Activated B cell treated with CpG ODN at 0.5 μM for 24 hours (primary cell): ENCODE results near the gene SIGLEC12. TPM values are rescaled to one million over a fixed set of nuclear protein-coding genes. Genes with fewer than 3 reads are reported as not detected.

Source experiments
- ATAC-seq: fragments of 200-7000 bp; cut with Tn5 transposase; one replicate; pipeline ENCODE4 v1.10.0; 2021; ENCODE audit warnings: low read depth, mild to moderate bottlenecking, moderate library complexity
- CTCF ChIA-PET: fragments of 350-600 bp; sonication (Branson Sonifier 250); formaldehyde crosslinking; loops from one replicate; lab custom pipeline; 2021; ENCODE audit warnings: antibody characterized with exemption; lab: Charles Lee
- POLR2A ChIA-PET: fragments of 350-600 bp; sonication (Branson Sonifier 250); formaldehyde crosslinking; loops from one replicate; lab custom pipeline; 2021; ENCODE audit warnings: antibody characterized with exemption; lab: Charles Lee
- DNase-seq: peaks from one replicate; pipeline ENCODE4 v3.0.0; 2022
- H3K27ac Mint-ChIP-seq: one replicate; pipeline ENCODE4 v1.8.0; 2020; ENCODE audit warnings: mixed read lengths
- H3K27me3 Mint-ChIP-seq: one replicate; pipeline ENCODE4 v1.8.0; 2021; ENCODE audit warnings: mixed read lengths
- H3K36me3 Mint-ChIP-seq: one replicate; pipeline ENCODE4 v1.8.0; 2021; ENCODE audit warnings: low read depth, mixed read lengths
- H3K4me1 Mint-ChIP-seq: one replicate; pipeline ENCODE4 v1.8.0; 2021; ENCODE audit warnings: mixed read lengths
- H3K4me3 Mint-ChIP-seq: one replicate; pipeline ENCODE4 v1.8.0; 2020; ENCODE audit warnings: mild to moderate bottlenecking, mixed read lengths
- H3K9me3 Mint-ChIP-seq: one replicate; pipeline ENCODE4 v1.8.0; 2020; ENCODE audit warnings: mixed read lengths
- CTCF ChIP-seq: fragments of 200-600 bp; IDR thresholded peaks from one replicate; pipeline ENCODE4 v1.8.0; 2022; ENCODE audit warnings: antibody characterized with exemption, mild to moderate bottlenecking
- intact Hi-C: fragments of 100-400 bp; cut with micrococcal nuclease; formaldehyde crosslinking; loops from one replicate; pipeline ENCODE4 v1.15.1; 2024
- total RNA-seq: library from RNA; stranded (reverse); gene quantifications from 2 replicates; pipeline ENCODE4 v1.2.3, GENCODE V29; 2022

SIGLEC12 gene
- total RNA-seq, 1 donor from 2014 or later = not detected

GRCh38 chr19:51548213-51548651 is 46.6 kb upstream of the SIGLEC12 start:
- intact Hi-C loops = no loop called here
- no peaks in the 10 kb centered on the region for H3K9me3 Mint-ChIP-seq
- no peak for TF ChIP-seq CTCF
- H3K4me1 Mint-ChIP-seq = peaks cover 94% of the 10 kb centered on the region
- CTCF ChIA-PET = interaction anchor here (1.2 to 2.9 kb wide), 3 partner anchors 33 to 106 kb away, joined by 3 to 19 read pairs (median 7); no protein-coding TSS in a partner anchor
- peak overlapping the region; percentile 57 for H3K4me3 Mint-ChIP-seq
- H3K27me3 Mint-ChIP-seq = no peaks in the 10 kb centered on the region
- no peak for ATAC-seq
- peak overlapping the region; percentile 82 for H3K27ac Mint-ChIP-seq
- no peaks in the 10 kb centered on the region for H3K36me3 Mint-ChIP-seq
- POLR2A ChIA-PET = interaction anchor here (1.0 to 2.0 kb wide), 4 partner anchors 17 to 154 kb away, joined by 3 to 6 read pairs (median 4); partner anchors contain the start of genes SIGLEC10 and SIGLEC6
- no peak for DNase-seq

DNA sequence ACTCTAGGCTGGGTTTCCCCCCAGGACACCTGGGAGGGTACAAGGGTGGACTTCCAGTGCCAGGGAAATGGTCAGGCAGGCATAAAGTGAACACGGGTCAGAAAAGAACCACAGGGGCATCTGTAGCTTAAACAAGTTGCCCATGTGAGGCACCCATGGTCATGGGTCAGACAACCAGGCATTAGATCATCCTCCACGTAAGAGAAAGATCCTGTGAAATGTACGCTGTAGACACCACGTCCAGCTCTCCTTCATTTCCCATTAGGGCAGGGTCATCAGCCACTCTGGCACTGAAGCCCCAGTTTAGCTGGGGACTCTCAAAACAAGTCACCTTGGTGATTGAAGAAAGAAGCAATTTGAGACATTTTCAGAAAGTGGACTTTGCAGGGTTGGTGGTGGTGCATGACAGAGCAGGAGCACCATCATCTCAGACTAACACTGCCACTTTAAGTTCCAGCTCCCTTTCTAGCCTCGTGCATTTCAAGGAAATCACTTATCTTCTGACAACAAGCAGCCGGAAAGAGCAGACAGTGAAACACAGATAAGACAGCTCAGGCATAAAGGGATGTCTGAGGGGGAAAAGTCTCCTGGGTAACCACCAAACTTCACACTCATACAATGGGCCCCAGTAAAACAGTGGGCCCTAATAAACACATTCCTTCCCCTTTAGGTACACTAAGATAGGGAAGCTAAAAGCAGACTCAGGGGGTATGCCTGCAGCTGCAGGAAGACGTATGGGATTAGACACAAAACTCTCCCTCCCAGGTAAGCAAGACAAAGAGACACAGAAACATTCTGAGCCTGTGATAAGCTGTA is 46.0 kb upstream of the SIGLEC12 start:
- no peaks in the 10 kb centered on the region for H3K36me3 Mint-ChIP-seq
- ChIA-PET CTCF (interaction anchor here (1.4 to 2.9 kb wide), 3 partner anchors 32 to 109 kb away, joined by 3 to 19 read pairs (median 7); no protein-coding TSS in a partner anchor), POLR2A (interaction anchor here (0.8 to 2.0 kb wide), 5 partner anchors 12 to 154 kb away, joined by 3 to 6 read pairs (median 3); partner anchors contain the start of genes SIGLEC10 and SIGLEC6)
- H3K9me3 Mint-ChIP-seq = no peaks in the 10 kb centered on the region
- peak overlapping the region; percentile 57 for H3K4me3 Mint-ChIP-seq
- intact Hi-C loops = no loop called here
- TF ChIP-seq CTCF = no peak
- H3K27ac Mint-ChIP-seq = peak overlapping the region; percentile 82
- DNase-seq (no peak), ATAC-seq (no peak)
- no peaks in the 10 kb centered on the region for H3K27me3 Mint-ChIP-seq
- peaks cover 93% of the 10 kb centered on the region for H3K4me1 Mint-ChIP-seq

DNA sequence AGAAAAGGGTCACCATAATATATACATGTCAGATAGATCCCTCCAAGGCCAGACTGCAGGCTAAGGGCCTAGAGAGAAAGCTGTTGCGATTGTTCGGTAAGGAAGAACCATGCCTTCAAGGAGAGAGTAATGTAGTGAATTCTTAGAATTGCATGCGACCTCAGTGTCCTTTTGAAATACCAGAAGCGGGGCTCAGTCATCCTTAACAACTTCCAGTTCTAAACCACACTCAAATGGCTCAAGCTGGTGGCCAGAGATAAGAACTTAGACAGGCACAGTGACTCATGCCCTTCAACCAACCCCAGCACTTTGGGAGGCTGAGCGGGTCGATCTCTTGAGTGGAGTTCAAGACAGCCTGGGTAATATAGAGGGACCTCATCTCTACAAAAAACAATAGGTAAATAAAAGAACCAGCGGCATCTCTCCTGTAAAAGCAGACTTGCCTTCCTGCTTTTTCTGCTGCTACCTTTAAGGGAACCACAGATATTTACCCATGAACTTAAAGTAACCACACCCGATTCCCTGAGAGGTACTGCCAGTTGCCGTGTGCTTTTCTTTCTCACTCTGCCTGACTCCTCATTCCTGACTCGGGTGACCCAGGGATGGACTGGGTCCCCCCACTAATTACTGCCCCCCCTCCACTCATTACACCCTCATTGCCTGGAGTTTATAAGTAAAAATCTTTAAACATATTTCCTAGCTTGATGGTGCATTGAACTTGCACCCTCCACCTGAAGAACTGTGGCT is 45.2 kb upstream of the SIGLEC12 start:
- Mint-ChIP-seq H3K4me3 (peak overlapping the region; percentile 42), H3K36me3 (no peaks in the 10 kb centered on the region), H3K9me3 (no peaks in the 10 kb centered on the region), H3K27me3 (no peaks in the 10 kb centered on the region), H3K27ac (peak overlapping the region; percentile 82), H3K4me1 (peaks cover 92% of the 10 kb centered on the region)
- ATAC-seq = no peak
- intact Hi-C loops = no loop called here
- DNase-seq = no peak
- no peak for TF ChIP-seq CTCF
- CTCF ChIA-PET = interaction anchor here (1.4 to 2.9 kb wide), 3 partner anchors 32 to 110 kb away, joined by 3 to 19 read pairs (median 7); no protein-coding TSS in a partner anchor
- POLR2A ChIA-PET = interaction anchor here (0.8 to 1.1 kb wide), 2 partner anchors 11 to 153 kb away, joined by 3 read pairs; no protein-coding TSS in a partner anchor

DNA sequence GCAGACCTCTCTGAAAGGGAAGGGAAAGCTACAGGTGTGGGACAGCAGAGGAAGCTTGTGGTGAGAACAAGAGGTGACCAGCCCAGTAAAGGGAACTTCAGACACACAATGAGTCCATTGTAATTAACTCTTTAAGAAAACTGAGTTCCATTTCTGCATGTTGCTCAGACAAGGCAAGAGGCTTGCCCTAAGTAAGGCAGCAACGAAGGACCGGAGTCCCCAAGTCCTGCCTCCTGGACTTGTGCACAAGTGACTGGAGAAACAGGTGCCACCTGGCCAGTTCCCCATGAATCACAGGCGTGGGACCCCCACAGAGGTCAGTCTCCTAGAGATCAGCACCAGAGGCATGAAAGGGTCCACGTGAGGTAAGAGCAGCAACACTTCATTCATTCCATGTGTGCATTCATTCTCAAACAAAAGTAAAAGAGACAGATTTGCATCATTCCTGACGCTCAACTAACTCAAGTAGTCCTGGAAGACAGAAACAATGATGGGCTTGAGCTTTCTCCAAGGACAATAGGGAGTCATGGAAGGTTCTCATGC is 44.6 kb upstream of the SIGLEC12 start:
- H3K36me3 Mint-ChIP-seq = no peaks in the 10 kb centered on the region
- peak overlapping the region; percentile 42 for H3K4me3 Mint-ChIP-seq
- peaks cover 88% of the 10 kb centered on the region for H3K4me1 Mint-ChIP-seq
- H3K27me3 Mint-ChIP-seq = no peaks in the 10 kb centered on the region
- POLR2A ChIA-PET = no interaction called here
- CTCF ChIA-PET = interaction anchor here (1.2 to 1.4 kb wide), 2 partner anchors 31 to 111 kb away, joined by 3 to 4 read pairs; no protein-coding TSS in a partner anchor
- no peak overlapping the region for H3K27ac Mint-ChIP-seq
- no peak for ATAC-seq
- no peak for DNase-seq
- intact Hi-C loops = no loop called here
- no peaks in the 10 kb centered on the region for H3K9me3 Mint-ChIP-seq
- no peak for TF ChIP-seq CTCF
